GM23338 (cell line): Measurements from ENCODE around the gene NTPCR.

Experiments
- CREB1 ChIP-seq: fragments of 250-450 bp; sonication (Bioruptor Pico); IDR thresholded peaks from 2 replicates; pipeline ENCODE4 v1.5.0; 2020; ENCODE audit warnings: low read depth, mild to moderate bottlenecking, moderate library complexity
- EZH2 ChIP-seq: fragments of 200-600 bp; sonication (generic); IDR thresholded peaks from one replicate; pipeline ENCODE4 v1.8.0; 2017; ENCODE audit warnings: antibody characterized with exemption, mild to moderate bottlenecking, low read depth; ENCODE audit not compliant: unreplicated experiment
- EZH2phosphoT487 ChIP-seq: fragments of 200-600 bp; sonication (generic); IDR thresholded peaks from one replicate; pipeline ENCODE4 v1.8.1; 2018; ENCODE audit warnings: antibody characterized with exemption; ENCODE audit not compliant: unreplicated experiment
- JUNB ChIP-seq: IDR thresholded peaks from one replicate; pipeline ENCODE4 v1.6.1; 2016; ENCODE audit warnings: antibody characterized with exemption; ENCODE audit not compliant: unreplicated experiment
- POLR2AphosphoS5 ChIP-seq: IDR thresholded peaks from 2 replicates; pipeline ENCODE4 v1.6.1; 2016; ENCODE audit warnings: antibody characterized with exemption, low read depth
- STAT1 ChIP-seq: IDR thresholded peaks from one replicate; pipeline ENCODE4 v1.6.1; 2016; ENCODE audit warnings: antibody characterized with exemption; ENCODE audit not compliant: unreplicated experiment
- ZNF114 ChIP-seq: fragments of 250-450 bp; sonication (Bioruptor Pico); IDR thresholded peaks from 2 replicates; pipeline ENCODE4 v1.5.0; 2020; ENCODE audit warnings: mild to moderate bottlenecking, moderate library complexity
- ZNF331 ChIP-seq: fragments of 250-450 bp; sonication (Bioruptor Pico); IDR thresholded peaks from 2 replicates; pipeline ENCODE4 v1.5.0; 2020; ENCODE audit warnings: low read depth, mild to moderate bottlenecking, moderate library complexity
- TF ChIP-seq, protein P1 (sequence below), 2 experiments: fragments of 200-600 bp in 1 of 2; sonication (generic) in 1 of 2; conservative IDR thresholded peaks; 2 replicates each; pipeline versions ENCODE4 v1.5.1 to v1.6.1; 2016 to 2017; ENCODE audit warnings: antibody characterized with exemption in 2 of 2, low read depth in 2 of 2, mild to moderate bottlenecking in 2 of 2, moderate library complexity in 1 of 2
- TF ChIP-seq, protein P2 (sequence below): IDR thresholded peaks from one replicate; pipeline ENCODE4 v1.6.1; 2018; ENCODE audit warnings: antibody characterized with exemption; ENCODE audit not compliant: unreplicated experiment
- TF ChIP-seq, protein P3 (sequence below): IDR thresholded peaks from 2 replicates; pipeline ENCODE4 v1.6.1; 2016; ENCODE audit warnings: antibody characterized with exemption
- TF ChIP-seq, protein P4 (sequence below): fragments of 250-450 bp; sonication (Bioruptor Pico); IDR thresholded peaks from 2 replicates; pipeline ENCODE4 v1.5.0; 2020; ENCODE audit warnings: mild to moderate bottlenecking, moderate library complexity

DNA sequence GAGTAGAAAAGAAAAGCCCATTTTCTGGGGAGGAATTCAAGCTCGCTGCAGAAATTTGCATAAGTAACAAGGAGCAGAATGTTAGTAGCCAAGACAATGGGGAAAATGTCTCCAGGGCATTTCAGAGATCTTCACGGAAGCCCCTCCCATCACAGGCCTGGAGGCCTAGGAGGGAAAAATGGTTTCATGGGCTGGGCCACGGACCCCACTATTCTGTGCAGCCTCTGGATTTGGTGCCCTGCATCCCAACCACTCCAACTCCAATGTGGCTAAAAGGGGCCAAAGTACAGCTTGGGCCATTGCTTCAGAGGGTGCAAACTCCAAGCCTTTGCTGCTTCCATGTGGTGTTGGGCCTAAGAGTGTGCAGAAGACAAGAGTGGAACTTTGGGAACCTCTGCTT lies 43.1 kb downstream of the NTPCR start:
- TF ChIP-seq, protein P1, sequence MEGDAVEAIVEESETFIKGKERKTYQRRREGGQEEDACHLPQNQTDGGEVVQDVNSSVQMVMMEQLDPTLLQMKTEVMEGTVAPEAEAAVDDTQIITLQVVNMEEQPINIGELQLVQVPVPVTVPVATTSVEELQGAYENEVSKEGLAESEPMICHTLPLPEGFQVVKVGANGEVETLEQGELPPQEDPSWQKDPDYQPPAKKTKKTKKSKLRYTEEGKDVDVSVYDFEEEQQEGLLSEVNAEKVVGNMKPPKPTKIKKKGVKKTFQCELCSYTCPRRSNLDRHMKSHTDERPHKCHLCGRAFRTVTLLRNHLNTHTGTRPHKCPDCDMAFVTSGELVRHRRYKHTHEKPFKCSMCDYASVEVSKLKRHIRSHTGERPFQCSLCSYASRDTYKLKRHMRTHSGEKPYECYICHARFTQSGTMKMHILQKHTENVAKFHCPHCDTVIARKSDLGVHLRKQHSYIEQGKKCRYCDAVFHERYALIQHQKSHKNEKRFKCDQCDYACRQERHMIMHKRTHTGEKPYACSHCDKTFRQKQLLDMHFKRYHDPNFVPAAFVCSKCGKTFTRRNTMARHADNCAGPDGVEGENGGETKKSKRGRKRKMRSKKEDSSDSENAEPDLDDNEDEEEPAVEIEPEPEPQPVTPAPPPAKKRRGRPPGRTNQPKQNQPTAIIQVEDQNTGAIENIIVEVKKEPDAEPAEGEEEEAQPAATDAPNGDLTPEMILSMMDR (conservative IDR thresholded peaks at IDR 0.05; ENCODE audit: low read depth in 2 of 2) = no peak
- TF ChIP-seq EZH2 (no peak), CREB1 (CRISPR knock-in tag) (no peak), ZNF114 (CRISPR knock-in tag) (no peak), POLR2AphosphoS5 (no peak), EZH2phosphoT487 (no peak), JUNB (no peak), STAT1 (no peak), ZNF331 (CRISPR knock-in tag) (no peak)
- TF ChIP-seq, protein P2, sequence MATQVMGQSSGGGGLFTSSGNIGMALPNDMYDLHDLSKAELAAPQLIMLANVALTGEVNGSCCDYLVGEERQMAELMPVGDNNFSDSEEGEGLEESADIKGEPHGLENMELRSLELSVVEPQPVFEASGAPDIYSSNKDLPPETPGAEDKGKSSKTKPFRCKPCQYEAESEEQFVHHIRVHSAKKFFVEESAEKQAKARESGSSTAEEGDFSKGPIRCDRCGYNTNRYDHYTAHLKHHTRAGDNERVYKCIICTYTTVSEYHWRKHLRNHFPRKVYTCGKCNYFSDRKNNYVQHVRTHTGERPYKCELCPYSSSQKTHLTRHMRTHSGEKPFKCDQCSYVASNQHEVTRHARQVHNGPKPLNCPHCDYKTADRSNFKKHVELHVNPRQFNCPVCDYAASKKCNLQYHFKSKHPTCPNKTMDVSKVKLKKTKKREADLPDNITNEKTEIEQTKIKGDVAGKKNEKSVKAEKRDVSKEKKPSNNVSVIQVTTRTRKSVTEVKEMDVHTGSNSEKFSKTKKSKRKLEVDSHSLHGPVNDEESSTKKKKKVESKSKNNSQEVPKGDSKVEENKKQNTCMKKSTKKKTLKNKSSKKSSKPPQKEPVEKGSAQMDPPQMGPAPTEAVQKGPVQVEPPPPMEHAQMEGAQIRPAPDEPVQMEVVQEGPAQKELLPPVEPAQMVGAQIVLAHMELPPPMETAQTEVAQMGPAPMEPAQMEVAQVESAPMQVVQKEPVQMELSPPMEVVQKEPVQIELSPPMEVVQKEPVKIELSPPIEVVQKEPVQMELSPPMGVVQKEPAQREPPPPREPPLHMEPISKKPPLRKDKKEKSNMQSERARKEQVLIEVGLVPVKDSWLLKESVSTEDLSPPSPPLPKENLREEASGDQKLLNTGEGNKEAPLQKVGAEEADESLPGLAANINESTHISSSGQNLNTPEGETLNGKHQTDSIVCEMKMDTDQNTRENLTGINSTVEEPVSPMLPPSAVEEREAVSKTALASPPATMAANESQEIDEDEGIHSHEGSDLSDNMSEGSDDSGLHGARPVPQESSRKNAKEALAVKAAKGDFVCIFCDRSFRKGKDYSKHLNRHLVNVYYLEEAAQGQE = no peak
- TF ChIP-seq, protein P3, sequence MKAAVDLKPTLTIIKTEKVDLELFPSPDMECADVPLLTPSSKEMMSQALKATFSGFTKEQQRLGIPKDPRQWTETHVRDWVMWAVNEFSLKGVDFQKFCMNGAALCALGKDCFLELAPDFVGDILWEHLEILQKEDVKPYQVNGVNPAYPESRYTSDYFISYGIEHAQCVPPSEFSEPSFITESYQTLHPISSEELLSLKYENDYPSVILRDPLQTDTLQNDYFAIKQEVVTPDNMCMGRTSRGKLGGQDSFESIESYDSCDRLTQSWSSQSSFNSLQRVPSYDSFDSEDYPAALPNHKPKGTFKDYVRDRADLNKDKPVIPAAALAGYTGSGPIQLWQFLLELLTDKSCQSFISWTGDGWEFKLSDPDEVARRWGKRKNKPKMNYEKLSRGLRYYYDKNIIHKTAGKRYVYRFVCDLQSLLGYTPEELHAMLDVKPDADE = no peak
- TF ChIP-seq, protein P4, sequence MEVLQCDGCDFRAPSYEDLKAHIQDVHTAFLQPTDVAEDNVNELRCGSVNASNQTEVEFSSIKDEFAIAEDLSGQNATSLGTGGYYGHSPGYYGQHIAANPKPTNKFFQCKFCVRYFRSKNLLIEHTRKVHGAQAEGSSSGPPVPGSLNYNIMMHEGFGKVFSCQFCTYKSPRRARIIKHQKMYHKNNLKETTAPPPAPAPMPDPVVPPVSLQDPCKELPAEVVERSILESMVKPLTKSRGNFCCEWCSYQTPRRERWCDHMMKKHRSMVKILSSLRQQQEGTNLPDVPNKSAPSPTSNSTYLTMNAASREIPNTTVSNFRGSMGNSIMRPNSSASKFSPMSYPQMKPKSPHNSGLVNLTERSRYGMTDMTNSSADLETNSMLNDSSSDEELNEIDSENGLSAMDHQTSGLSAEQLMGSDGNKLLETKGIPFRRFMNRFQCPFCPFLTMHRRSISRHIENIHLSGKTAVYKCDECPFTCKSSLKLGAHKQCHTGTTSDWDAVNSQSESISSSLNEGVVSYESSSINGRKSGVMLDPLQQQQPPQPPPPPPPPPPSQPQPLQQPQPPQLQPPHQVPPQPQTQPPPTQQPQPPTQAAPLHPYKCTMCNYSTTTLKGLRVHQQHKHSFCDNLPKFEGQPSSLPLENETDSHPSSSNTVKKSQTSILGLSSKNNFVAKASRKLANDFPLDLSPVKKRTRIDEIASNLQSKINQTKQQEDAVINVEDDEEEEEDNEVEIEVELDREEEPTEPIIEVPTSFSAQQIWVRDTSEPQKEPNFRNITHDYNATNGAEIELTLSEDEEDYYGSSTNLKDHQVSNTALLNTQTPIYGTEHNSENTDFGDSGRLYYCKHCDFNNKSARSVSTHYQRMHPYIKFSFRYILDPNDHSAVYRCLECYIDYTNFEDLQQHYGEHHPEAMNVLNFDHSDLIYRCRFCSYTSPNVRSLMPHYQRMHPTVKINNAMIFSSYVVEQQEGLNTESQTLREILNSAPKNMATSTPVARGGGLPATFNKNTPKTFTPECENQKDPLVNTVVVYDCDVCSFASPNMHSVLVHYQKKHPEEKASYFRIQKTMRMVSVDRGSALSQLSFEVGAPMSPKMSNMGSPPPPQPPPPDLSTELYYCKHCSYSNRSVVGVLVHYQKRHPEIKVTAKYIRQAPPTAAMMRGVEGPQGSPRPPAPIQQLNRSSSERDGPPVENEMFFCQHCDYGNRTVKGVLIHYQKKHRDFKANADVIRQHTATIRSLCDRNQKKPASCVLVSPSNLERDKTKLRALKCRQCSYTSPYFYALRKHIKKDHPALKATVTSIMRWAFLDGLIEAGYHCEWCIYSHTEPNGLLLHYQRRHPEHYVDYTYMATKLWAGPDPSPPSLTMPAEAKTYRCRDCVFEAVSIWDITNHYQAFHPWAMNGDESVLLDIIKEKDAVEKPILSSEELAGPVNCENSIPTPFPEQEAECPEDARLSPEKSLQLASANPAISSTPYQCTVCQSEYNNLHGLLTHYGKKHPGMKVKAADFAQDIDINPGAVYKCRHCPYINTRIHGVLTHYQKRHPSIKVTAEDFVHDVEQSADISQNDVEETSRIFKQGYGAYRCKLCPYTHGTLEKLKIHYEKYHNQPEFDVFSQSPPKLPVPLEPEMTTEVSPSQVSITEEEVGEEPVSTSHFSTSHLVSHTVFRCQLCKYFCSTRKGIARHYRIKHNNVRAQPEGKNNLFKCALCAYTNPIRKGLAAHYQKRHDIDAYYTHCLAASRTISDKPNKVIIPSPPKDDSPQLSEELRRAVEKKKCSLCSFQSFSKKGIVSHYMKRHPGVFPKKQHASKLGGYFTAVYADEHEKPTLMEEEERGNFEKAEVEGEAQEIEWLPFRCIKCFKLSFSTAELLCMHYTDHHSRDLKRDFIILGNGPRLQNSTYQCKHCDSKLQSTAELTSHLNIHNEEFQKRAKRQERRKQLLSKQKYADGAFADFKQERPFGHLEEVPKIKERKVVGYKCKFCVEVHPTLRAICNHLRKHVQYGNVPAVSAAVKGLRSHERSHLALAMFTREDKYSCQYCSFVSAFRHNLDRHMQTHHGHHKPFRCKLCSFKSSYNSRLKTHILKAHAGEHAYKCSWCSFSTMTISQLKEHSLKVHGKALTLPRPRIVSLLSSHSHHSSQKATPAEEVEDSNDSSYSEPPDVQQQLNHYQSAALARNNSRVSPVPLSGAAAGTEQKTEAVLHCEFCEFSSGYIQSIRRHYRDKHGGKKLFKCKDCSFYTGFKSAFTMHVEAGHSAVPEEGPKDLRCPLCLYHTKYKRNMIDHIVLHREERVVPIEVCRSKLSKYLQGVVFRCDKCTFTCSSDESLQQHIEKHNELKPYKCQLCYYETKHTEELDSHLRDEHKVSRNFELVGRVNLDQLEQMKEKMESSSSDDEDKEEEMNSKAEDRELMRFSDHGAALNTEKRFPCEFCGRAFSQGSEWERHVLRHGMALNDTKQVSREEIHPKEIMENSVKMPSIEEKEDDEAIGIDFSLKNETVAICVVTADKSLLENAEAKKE (CRISPR knock-in tag) = no peak
